ENCODE data around the gene NBAS.

GRCh38 chr2:15565392-15565791 lies 4.3 kb upstream of the NBAS start:
- TF ChIP-seq POLR2A (IDR thresholded peaks at IDR 0.05; ENCODE audit: low read length) (no peak), CTCF (IDR thresholded peaks at IDR 0.05) (no peak), ZFP36 (IDR thresholded peaks at IDR 0.05; ENCODE audit: borderline replicate concordance, partially characterized antibody) (no peak), USF2 (IDR thresholded peaks at IDR 0.05) (no peak), CEBPB (IDR thresholded peaks at IDR 0.05) (no peak), EHMT2 (IDR thresholded peaks at IDR 0.05; ENCODE audit: low read depth) (no peak), PHF8 (IDR thresholded peaks at IDR 0.05; ENCODE audit: borderline replicate concordance, low read depth) (no peak), HMGXB4 (CRISPR knock-in tag; IDR thresholded peaks at IDR 0.05; ENCODE audit: borderline replicate concordance) (no peak), EP300 (IDR thresholded peaks at IDR 0.05) (no peak), CHD4 (IDR thresholded peaks at IDR 0.05; ENCODE audit: borderline replicate concordance) (no peak), KDM1A (IDR thresholded peaks at IDR 0.05; ENCODE audit: low read depth) (no peak), POLR2AphosphoS2 (conservative IDR thresholded peaks at IDR 0.05; ENCODE audit: low read length) (no peak), HOXB13 (CRISPR knock-in tag; IDR thresholded peaks at IDR 0.05; ENCODE audit: low read depth) (no peak)

Data from A549 (cell line).